GOT3 (cell line): ENCODE measurements around the gene ANKRD44.
A peak's percentile ranks its signal among the peaks of the same experiment; 100 is the strongest.

Experiments
- DNase-seq: peaks from one replicate; lab custom pipeline; 2025; ENCODE audit warnings: mixed read lengths; lab: John Stamatoyannopoulos, UW

ANKRD44 gene

DNA sequence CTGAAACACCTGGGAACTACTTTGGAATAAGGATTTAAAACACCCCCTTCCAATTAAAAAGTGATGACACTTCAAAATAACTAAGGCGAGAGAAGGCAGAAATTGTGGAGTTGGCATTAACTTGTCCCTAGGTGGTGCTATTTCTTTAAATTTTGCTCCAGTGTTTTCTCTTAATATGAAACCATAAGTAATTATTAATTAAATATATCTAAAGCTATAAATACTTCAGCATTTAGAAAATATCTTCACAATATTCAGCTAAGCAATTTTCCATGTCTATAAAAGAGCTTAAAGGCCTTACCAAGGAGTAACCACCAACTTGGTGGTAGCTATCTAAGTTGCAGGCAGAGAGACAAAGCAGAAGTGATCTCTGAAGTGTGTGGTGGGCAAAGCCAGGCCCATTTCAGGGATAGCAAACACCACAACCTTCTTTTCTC, 197.3 kb downstream of the ANKRD44 start:
- no peak for DNase-seq

DNA sequence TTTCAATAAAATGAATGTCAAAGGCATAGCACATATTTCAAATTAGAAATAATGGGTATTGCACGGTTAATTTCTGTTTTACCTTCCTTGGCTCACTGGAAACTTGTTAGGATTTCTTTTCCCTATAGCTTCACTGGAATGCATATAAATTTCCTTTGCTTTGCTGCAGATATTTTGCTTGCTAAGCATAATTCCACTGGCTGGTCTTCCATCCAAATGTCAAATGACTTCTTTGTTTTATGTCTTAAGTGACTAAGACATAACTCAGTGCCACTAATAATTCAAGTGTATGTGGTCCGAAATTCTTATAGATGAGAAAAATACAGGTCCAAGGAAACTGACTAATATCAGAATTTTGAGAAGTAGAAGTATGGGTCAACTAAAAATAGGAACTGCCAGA, 201.3 kb downstream of the ANKRD44 start:
- DNase-seq, result no peak

DNA sequence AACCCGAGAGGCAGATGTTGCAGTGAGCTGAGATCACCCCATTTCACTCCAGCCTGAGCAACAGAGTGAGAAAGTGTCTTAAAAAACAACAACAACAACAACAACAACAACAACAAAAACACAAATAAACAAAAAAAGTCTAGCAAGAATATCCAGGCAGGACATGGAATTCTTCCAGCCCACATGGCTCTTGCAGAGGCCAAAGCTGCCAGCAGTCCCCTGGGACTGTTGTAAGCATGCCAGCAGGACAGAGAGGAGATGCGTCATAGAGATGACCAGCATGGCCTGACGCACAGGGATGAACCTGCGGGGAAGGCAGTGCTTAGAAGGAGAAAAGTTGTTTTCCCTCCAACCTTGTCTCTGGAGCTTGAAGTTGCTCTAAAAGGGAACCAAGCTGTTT, 201.8 kb downstream of the ANKRD44 start:
- peak; percentile 47 for DNase-seq

DNA sequence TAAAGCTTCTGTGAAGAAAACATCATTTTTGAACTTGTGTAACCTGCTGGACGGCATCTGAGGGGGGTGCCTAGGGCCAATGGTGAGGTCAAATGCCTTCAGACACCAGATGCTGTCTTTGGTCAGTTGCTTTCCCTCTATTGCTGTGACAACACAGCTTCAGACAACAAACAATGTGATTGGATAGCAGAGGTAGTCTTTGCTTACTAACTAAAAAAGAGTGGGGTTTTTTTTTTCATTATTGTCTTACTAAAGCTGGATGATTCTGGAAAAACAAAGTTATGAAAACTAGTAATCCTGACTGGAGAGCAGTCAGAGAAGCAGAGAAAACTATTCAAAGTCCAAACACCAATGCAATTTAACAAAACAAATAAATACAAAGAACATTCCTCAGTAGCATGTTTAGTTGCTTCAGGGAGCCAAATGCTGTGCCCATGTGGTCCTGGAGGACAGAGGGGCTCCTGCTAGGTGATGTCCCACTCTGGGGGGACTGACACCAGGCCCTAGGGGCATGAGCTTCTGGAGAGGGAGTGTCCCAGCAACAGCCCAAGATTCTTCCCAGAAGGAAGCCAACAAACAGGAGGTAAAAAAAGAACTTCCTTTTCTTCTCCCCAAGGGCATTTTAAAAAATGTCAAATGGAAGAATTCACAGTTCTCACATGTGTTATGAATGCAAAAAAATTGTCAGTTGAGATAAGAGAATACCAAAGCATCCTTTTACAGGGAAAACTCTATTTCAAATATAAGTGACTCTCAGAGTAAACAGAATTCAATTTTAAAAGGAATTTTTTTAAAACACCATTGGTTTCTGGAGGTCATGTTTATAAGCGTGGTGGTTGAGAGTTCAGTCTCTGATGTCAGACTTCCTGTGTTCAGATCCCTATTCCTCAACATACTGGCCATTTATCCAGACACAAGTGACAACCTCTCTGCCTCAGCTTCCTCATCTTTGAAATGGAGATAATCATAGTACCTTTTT, 203.0 kb downstream of the ANKRD44 start:
- no peak for DNase-seq

DNA sequence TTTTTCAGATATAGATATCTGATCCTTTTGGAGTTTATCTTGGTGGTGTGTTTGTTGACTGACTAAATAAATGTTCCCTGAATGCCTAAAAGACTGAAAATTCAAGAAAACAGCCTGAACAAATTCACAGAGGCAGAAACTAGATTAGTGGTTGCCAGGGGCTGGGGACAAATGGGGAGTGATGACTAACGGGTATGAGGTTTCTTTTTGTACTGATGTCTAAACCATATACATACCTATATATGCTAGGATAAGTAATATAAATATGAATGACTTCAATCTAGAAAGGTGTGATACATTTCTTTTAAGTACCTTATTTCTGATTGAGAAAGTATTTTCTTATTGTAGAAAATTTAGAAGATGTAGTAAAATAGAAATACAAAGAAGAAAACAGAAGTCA, 207.2 kb downstream of the ANKRD44 start:
- DNase-seq, result no peak

DNA sequence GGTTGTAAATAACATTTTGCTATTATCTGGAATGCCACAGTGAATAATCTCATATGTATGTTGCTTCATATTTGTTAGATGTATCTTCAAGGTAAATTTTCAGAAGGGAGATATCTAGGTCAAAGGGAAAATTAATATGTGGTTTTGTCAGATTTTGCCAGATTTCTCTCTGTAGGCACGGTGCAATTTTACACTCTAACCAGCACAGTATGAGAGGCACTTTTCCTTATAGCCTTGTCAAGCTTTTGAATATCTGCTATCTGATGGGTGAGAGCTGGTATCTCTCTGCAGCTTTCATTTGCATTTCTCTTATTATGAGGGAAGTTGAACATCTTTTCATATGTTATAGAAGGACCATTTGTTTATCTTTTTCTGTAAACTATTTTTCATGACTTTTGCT, 208.3 kb downstream of the ANKRD44 start:
- DNase-seq, result no peak

DNA sequence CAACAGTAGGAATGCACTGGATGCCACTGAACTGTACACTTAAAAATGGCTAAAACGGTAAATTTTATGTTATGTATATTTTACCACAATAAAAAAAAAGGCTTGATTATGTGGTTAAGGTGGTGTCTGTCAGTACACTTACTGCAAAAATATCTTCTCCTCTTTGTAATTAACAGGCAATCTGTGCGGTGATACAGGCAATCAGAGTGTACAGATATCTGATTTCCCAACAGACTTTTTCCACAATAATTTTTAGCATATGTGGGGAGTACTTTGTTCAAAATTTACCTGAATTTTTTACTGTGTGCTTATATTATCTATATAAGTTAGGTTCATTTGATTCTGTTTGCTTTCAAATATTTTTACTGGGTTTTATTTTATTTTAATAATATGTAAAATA, 209.1 kb downstream of the ANKRD44 start:
- no peak for DNase-seq

DNA sequence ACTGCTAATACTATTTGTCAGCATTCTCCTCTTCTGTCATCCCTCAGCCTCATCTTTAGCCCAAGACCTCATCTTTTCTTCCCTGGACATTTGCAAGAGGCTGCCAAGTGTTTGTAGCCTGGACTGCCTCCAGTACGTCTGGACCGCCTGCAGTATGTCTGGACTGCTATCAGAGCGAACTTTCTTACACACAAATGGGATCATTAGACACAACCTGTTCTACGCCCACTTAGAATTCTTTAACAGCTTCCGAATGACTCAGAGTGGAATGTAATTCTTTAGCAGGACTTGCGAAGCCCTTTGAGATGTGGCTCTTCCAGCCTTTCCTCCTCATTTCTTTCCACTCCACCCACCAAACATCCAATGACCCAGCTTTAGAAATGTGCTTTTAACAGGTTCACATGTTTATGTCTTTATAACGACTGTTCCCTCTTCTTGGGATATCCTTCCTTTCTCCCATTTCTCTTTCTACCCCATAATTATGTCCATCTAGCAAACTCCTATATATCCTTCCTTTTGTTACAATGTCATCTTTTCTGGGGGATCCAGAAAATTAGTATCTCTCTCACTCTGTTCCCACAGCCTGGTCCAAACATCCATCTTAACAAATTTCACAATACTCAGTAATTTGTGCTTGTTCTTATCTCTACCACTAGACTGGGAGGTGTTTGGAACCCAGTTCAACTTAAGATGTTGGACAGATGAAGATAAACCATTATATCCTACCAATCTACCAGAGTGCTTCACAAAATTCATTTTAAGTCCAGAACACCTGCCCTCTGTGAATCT, 212.8 kb downstream of the ANKRD44 start:
- no peak for DNase-seq

DNA sequence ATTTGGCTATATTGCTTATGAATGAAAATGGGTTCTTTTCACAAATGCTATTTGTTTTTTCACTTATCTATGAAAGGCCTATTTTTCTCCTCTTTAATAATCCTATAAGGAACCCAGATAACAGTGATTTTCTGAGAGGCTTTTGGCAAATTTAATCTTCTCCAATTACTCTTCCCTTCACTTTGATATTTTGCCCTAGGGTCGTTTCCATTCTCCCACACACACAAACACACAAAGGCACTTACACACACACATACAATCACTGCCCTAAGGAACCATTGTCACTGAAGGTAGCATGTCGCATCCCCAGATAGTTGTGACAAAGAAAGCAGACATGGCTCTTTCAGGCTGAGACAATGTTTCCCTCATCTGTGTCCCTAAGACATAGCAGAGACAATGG, 213.9 kb downstream of the ANKRD44 start:
- DNase-seq, result no peak

DNA sequence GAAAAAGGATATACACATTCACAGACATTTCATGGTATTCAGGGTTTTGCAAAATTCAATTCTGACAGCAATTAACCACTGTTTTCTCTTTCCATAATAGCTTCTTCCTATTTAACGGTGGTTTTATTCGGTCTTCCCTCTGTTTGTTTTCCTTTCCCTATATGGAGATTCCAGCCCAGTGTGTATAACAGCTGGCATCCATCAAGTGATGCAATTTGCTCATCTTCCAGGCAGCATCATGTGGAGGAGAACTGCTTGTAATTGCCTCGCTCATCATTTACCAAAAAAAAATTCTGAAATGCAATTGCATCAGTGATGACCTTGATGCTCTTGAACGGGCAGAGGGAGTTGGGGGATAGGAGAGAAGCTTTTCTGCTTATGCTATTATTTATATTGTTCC, 218.1 kb downstream of the ANKRD44 start:
- no peak for DNase-seq

DNA sequence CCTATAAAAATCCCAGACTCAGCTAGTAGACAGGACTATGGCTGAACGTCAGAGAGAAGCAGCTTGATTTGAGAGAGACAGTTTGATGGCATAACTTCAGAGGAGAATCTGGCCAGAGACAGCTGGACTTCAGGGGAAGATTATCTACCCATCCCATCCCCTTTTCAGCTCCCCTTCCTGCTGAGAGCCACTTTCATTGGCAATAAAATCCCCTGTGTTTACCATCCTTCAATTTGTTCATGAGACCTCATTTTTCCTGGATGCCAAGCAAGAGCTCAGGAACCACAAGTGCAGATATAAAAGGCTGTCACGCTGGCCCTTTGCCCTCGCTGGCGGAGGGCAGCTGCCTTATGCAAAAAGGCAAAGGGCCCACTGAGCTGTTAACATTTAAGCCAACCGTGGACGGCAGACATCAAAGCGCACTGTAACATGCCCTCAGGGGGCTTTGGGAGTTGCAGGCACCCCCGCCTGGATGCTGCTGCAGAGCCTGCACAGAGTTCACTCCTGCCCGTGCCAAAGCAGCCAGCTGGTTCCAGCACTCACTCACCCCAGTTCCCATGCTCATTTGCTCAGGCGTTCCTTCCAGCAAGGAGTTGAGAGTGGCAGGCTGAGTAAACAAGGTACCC, 219.7 kb downstream of the ANKRD44 start:
- DNase-seq, result no peak

DNA sequence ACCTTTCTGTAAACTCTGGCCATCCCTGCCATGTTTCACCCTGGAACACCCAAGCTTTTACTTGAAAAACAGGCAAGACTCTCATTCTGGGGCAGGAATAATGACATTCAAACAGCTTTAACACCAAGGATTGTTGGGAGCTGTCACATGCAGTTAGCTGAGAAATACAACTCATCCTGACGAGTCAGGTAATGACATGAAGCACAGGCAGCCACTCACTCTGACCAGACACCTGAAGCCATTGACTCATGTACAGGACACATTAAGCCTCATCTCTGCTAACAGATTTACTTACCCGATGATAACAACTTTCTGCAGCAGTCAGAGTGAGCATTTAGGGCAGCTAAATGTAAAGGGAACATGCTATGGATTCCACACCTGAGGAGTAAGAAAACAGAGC, 220.9 kb downstream of the ANKRD44 start:
- DNase-seq, result no peak

DNA sequence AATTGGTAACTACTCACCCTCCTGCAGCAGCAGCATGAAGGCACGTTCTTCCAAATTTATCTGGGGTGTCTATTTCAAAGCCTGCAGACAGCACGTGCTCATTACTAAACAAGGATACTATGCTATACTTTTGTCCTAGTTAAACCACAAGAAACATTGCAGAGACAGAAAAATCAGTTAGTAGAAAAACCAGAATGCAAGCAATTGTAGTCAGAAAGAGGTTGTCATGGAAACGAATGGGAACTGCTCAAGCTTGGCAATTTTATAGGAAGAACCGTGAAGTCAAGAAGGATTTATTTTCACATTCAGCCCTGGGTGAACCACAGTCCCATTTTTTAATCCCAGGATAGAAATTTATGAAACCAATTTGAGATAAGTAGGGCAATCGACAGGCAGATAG, 221.9 kb downstream of the ANKRD44 start:
- no peak for DNase-seq

DNA sequence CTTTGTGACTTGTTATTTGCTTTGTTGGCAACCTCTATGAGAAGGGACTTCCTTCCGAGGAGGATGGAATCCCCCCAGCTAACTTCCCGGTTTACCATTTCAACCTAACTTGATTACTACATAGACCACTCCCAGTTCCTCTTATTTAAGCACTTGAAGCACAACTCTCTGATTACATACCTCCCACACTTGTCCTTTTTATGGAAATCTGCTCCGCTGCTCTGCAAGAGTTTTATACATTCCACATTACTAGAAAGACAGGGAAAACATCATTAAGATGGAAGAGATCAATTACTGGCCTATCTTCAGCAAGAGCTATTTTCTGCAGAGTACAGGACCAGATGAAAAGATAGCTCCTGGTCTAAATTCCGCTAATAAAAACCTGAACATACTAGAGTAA, 224.1 kb downstream of the ANKRD44 start:
- DNase-seq, result no peak

DNA sequence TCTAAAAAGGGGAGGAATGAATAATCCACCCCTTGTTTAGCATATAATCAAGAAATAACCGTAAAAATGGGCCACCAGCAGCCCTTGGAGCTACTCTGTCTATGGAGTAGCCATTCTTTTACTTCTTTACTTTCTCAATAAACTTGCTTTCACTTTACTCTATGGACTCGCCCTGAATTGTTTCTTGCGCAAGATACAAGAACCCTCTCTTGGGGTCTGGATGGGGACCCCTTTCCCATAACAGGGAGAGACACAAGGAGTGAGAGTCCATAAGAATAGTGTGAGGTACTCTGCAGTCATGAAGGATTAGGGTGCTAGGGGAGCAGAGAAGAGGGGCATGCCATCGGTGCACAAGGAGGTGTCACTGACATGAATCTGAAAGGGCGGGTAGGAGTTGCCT, 224.9 kb downstream of the ANKRD44 start:
- DNase-seq, result no peak

DNA sequence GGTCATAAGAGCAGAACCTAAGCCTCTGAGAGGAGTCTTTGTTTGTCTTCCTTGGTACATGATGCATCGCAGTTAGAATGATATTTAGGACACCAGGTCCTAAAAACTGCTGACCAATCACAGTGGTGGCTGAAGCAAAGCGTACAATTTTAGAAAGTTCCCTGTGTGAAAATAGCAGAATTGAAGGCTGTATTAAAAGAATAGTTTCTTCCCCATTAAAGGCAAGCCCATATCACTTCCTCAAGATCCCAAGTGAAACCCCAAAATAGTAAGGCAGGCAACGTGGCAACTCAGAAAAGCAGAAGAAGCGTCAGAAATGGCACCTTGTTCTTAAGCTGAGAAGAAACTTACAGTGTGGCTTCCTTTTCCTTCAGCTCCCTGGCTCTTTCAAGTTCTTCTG, 229.3 kb downstream of the ANKRD44 start:
- DNase-seq, result no peak

DNA sequence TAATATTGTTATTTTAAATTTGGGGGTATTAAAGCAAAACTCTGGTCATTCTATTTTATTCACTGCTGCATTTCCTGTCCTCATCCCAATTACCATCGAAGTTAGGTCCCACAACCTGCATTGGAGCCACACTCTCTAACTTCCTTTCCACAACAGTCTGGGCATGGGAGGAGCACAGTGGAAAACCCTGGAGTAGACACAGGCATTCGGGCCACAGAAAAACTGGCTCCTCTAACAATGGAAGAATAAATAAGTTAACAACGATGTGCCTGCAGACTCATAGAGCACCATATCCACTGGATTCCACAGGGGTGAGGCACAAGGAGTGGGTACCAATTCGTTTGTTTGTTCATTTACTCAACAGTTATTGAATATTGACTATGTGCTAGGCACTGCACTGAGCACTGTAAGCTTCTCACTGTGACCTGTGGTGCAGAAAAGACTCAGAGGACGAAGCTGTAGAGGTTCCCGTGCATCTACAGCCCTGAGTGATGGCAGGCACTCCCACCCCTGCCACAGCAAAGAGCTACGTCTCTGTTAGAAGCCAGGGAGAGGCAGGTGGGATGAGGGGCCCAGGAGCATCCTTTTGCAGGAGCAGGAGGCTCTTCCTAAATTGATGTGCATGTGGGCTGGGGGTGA, 229.9 kb downstream of the ANKRD44 start:
- no peak for DNase-seq

DNA sequence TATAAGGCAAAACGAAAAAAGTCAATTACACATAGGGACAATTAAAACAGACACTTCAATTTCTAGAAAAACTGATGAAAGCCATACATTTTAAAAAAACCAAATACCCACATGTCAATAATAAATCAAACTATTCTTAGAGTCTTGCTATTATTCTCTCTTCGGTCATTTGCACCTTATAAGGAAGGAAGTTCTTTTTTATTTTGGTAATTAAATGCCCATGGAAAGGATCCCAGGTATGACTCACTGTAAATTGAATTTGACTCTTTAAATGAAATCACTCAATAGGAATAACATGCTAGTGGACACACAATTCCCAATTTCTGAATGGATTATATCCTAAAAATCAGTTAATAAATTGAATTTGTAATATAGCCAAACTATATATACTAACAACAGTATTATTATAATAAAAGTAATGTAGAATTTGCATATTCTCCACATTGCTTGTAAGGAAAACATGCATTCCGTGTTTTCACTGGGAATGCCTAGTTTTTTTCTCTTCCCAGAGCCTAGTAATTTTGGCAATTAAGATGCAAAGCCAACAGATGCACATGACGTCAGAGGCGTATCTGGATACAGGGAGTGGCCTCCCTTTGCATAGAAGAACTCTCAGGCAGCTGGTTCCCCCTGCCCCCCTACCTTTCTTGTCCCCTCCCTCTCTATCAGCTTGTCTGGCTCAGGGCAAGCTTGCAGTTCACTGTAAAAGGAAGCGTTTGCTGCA, 230.6 kb downstream of the ANKRD44 start:
- DNase-seq, result no peak

DNA sequence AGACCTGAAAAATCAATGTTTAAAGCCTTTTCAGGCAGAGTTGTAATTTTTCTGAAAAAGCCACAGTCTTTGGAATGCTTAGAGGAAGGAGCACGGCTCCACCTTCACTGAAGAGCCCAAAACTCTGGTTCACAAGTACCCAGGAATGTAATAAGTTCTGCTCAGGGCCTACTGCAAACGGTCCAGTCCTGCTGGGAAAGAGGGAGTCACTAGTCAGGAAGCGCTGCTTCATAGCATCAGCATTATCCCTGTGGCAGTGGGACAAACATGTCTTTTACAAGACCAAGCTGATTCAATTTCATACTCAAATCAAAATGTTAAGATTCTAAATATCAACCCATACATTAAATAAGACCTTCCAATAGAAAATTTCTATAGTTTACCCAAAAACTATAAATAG, 231.2 kb downstream of the ANKRD44 start:
- no peak for DNase-seq

DNA sequence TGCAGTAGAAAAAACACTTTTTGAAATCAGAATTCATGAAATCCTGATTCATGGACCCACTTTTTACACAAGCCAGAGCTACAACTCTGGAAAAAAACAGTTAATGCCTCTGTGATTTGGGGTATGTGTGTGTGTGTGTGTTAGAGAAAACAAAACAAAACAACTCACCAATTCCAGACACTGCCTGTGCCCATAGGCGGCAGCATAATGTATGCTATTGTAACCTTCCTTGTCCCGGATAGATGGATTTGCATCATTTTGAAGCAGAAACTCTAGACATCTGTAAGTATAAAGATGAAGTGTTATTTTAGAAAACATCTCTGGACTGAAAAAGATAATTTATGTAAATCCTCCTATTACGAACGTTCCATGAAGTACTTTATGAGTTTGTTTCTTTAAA, 232.0 kb downstream of the ANKRD44 start:
- no peak for DNase-seq

DNA sequence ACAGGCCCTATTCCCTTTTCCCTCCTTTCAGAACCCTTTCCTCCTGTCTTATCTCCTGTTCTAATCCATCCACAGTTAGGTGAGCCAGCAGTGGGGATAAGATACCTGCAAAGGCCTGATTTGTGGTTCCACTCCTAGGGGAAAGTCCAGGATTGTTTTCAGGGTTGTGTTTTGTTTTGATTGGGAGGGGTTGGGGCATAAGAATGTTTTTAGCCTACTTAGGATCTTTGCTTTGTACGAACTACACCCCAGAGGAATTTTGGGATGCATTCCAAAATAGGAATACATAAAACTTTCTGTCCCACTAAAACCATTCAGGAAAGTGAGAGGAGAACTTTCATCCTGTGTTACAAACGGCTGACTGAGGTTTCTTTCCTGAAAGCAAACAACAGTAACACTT, 233.2 kb downstream of the ANKRD44 start:
- DNase-seq, result no peak
